Gastrocnemius medialis (tissue), 4 donors: ENCODE results near the gene CASKIN2. TPM values are rescaled to one million over a fixed set of nuclear protein-coding genes. Genes with fewer than 3 reads are reported as not detected.

Source experiments
- ATAC-seq, 2 donors: fragments of 150-250 bp; one replicate each; pipeline ENCODE4 v1.9.1; 2016
- DNase-seq, 2 donors: peaks; one replicate each; pipeline ENCODE4 v3.0.0-alpha.2; 2019
- H3K27ac ChIP-seq, 4 donors: fragments of 200-600 bp; sonication (generic); 1 replicate in 1 of 4; 2 replicates in 3 of 4; pipeline ENCODE4 v1.5.1; 2016 to 2018; ENCODE audit warnings: mild to moderate bottlenecking in 2 of 4, moderate library complexity in 1 of 4
- H3K27me3 ChIP-seq, 3 donors: fragments of 200-600 bp; sonication (generic) in 2 of 3; 1 replicate in 1 of 3; 2 replicates in 2 of 3; pipeline versions ENCODE4 v1.5.1 to v1.6.0; 2016 to 2019; ENCODE audit warnings: mild to moderate bottlenecking in 1 of 3, moderate library complexity in 1 of 3
- H3K36me3 ChIP-seq, 2 donors: fragments of 200-600 bp; sonication (generic) in 1 of 2; one replicate each; pipeline ENCODE4 v1.5.1; 2017 to 2018
- H3K4me1 ChIP-seq, 2 donors: fragments of 200-600 bp; sonication (generic) in 1 of 2; one replicate each; pipeline ENCODE4 v1.5.1; 2016 to 2017; ENCODE audit warnings: mild to moderate bottlenecking in 2 of 2
- H3K4me3 ChIP-seq, 4 donors: fragments of 200-600 bp; sonication (generic) in 3 of 4; 1 replicate in 1 of 4; 2 replicates in 3 of 4; pipeline ENCODE4 v1.5.1; 2016 to 2019; ENCODE audit warnings: mild to moderate bottlenecking in 2 of 4
- H3K9me3 ChIP-seq, 3 donors: fragments of 200-600 bp; sonication (generic) in 2 of 3; 1 replicate in 1 of 3; 2 replicates in 2 of 3; pipeline ENCODE4 v1.5.1; 2016 to 2019
- POLR2A ChIP-seq, 2 donors: fragments of 450-650 bp; IDR thresholded peaks; one replicate each; pipeline ENCODE4 v1.6.1; 2017; ENCODE audit warnings: antibody characterized with exemption in 2 of 2, mild to moderate bottlenecking in 2 of 2, moderate library complexity in 2 of 2
- in situ Hi-C, 4 donors: fragments of 200-750 bp; cut with MboI; loops; one replicate each; pipeline versions ENCODE4 v1.15.0 to v1.8.0; 2017; ENCODE audit warnings: low sequenced_read_pairs in 4 of 4
- intact Hi-C: fragments of 100-400 bp; cut with DNase I; formaldehyde crosslinking; loops from one replicate; pipeline ENCODE4 v1.15.1; 2023; ENCODE audit warnings: low total_unique reads
- total RNA-seq, 4 donors: library from RNA; depleted of rRNA; stranded (reverse); fragments of >200 nt; gene quantifications; one replicate each; pipeline versions ENCODE4 v1.1.0 to v1.2.3, GENCODE V29; 2016
- TF ChIP-seq, protein P1 (sequence below), 5 experiments: fragments of 450-650 bp in 3 of 5; fragments of 200-600 bp in 2 of 5; sonication (generic) in 2 of 5; IDR thresholded peaks in 4 of 5; conservative IDR thresholded peaks in 1 of 5; 1 replicate in 4 of 5; 2 replicates in 1 of 5; pipeline ENCODE4 v1.5.1; 2016 to 2019; ENCODE audit warnings: antibody characterized with exemption in 5 of 5, mild to moderate bottlenecking in 3 of 5, moderate library complexity in 3 of 5

Gene CASKIN2
- total RNA-seq, 4 donors from 2014 or later, result 11.3 to 24.1 (median 16.8) TPM

DNA sequence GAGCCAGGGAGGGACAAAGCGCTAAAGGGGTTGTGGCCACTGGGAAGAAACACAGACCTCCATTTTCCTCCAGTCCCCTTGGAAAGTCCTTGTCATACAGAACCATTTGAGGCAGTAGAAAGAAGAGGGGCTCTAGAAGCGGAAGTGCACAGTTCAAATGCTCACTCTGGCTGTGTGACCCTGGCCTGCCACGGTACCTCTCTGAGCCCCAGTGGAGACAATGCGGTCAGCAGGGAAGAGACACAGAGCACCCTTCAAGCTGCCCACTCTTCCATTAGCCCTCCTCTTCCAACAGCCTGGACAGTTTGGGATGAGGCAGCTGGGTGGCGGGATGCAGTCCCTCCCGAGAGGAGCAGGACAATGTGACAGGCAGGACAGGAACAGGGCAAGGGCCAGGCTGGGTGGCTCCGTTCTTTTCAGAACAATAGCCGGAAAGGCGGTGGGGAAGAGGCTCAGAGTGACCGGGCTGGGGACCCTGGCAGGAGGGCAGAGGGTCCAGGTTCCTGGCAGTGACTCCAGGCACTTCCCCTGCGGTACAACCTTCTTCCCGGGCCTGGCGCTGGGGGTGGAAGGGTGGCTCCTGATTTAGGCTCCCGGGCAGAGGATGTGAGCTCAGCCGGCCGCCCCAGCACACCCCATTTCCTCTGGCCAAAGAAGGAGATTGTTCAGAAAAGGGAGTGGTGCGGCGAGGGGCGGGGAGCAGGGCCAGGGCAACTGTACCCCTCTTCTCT is 5.6 kb downstream of the CASKIN2 start:
- H3K9me3 ChIP-seq, result no peaks in the 10 kb centered on the region
- H3K4me1 ChIP-seq, result peaks cover 42 to 49% of the 10 kb centered on the region in 2 donors
- in situ Hi-C loops (loop anchor here (5.0 to 10.0 kb wide), 2 partner anchors 82 to 85 kb away; no protein-coding TSS in a partner anchor), intact Hi-C loops (loop anchor here (10.0 kb wide), 2 partner anchors 215 to 245 kb away; partner anchors contain the start of genes GGA3 and MRPS7)
- no peaks in the 10 kb centered on the region for H3K27me3 ChIP-seq
- TF ChIP-seq, protein P1, sequence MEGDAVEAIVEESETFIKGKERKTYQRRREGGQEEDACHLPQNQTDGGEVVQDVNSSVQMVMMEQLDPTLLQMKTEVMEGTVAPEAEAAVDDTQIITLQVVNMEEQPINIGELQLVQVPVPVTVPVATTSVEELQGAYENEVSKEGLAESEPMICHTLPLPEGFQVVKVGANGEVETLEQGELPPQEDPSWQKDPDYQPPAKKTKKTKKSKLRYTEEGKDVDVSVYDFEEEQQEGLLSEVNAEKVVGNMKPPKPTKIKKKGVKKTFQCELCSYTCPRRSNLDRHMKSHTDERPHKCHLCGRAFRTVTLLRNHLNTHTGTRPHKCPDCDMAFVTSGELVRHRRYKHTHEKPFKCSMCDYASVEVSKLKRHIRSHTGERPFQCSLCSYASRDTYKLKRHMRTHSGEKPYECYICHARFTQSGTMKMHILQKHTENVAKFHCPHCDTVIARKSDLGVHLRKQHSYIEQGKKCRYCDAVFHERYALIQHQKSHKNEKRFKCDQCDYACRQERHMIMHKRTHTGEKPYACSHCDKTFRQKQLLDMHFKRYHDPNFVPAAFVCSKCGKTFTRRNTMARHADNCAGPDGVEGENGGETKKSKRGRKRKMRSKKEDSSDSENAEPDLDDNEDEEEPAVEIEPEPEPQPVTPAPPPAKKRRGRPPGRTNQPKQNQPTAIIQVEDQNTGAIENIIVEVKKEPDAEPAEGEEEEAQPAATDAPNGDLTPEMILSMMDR (IDR thresholded peaks at IDR 0.05 in 4 of 5, conservative IDR thresholded peaks at IDR 0.05 in 1 of 5), result no peak
- peak in 1 of 2 donors; percentile 47 for TF ChIP-seq POLR2A (IDR thresholded peaks at IDR 0.05)
- DNase-seq (peak in 1 of 2 donors; percentile 27), ATAC-seq (peak; percentile 25 to 27)
- peak overlapping the region in 3 of 4 donors; percentile 4 to 29 (median 25) for H3K4me3 ChIP-seq
- peak overlapping the region; percentile 91 to 95 (median 93) for H3K27ac ChIP-seq
- H3K36me3 ChIP-seq, result peaks cover 0 to 27% of the 10 kb centered on the region in 2 donors

DNA sequence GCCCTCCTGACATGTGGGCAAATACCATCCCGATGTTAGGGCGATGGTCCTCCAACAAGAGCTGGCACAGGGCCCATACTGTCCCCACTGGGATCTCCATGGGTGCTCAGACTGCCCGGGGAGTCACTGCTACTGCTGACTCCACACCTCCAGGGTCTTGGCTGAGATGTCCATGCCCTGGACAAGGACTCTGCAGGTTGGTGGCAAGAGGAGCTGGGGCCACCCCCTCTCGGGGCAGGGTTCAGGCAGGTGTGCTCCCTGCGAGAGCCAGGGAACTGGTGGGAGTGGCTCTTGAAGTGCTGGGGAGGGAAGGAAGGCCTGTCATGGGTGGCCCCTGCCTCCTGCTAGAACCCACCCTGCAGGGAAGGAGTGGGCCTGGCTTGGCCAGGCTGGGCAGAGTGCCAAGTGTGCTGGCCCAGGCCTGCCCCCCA is 6.4 kb downstream of the CASKIN2 start:
- ATAC-seq (no peak), DNase-seq (no peak)
- H3K27me3 ChIP-seq, result no peaks in the 10 kb centered on the region
- in situ Hi-C loops (no loop called here), intact Hi-C loops (no loop called here)
- peak overlapping the region; percentile 62 to 94 (median 82) for H3K27ac ChIP-seq
- H3K4me1 ChIP-seq, result peaks cover 35 to 42% of the 10 kb centered on the region in 2 donors
- no peaks in the 10 kb centered on the region for H3K9me3 ChIP-seq
- no peak for TF ChIP-seq POLR2A (IDR thresholded peaks at IDR 0.05)
- TF ChIP-seq, protein P1 (IDR thresholded peaks at IDR 0.05 in 4 of 5, conservative IDR thresholded peaks at IDR 0.05 in 1 of 5), result no peak
- H3K4me3 ChIP-seq, result peak overlapping the region in 3 of 4 donors; percentile 4 to 29 (median 25)
- H3K36me3 ChIP-seq, result peaks cover 0 to 27% of the 10 kb centered on the region in 2 donors

GRCh38 chr17:75507733-75508719 is 7.3 kb downstream of the CASKIN2 start:
- no peak for DNase-seq
- in situ Hi-C loops, result no loop called here
- Histone ChIP-seq H3K4me3 (no peak overlapping the region), H3K36me3 (peaks cover 0 to 33% of the 10 kb centered on the region in 2 donors), H3K4me1 (peaks cover 26 to 32% of the 10 kb centered on the region in 2 donors), H3K27me3 (no peaks in the 10 kb centered on the region), H3K27ac (peak overlapping the region; percentile 62 to 94 (median 82)), H3K9me3 (no peaks in the 10 kb centered on the region)
- no peak for ATAC-seq
- intact Hi-C loops, result no loop called here
- no peak for TF ChIP-seq POLR2A (IDR thresholded peaks at IDR 0.05)
- TF ChIP-seq, protein P1 (IDR thresholded peaks at IDR 0.05 in 4 of 5, conservative IDR thresholded peaks at IDR 0.05 in 1 of 5), result no peak

- H3K4me1 ChIP-seq, result peaks cover 20 to 22% of the 10 kb centered on the region in 2 donors
- ATAC-seq (no peak), DNase-seq (no peak)
- intact Hi-C loops, result no loop called here
- TF ChIP-seq POLR2A (IDR thresholded peaks at IDR 0.05), result no peak
- TF ChIP-seq, protein P1 (IDR thresholded peaks at IDR 0.05 in 4 of 5, conservative IDR thresholded peaks at IDR 0.05 in 1 of 5), result no peak
- no peak overlapping the region for H3K4me3 ChIP-seq
- in situ Hi-C loops, result no loop called here
- no peak overlapping the region for H3K27ac ChIP-seq
- H3K27me3 ChIP-seq, result no peaks in the 10 kb centered on the region
- no peaks in the 10 kb centered on the region for H3K9me3 ChIP-seq
- H3K36me3 ChIP-seq, result peaks cover 0 to 43% of the 10 kb centered on the region in 2 donors
Measured at GRCh38 chr17:75506888-75507287, 8.4 kb downstream of the CASKIN2 start.
